NCI-H526 treated with DMSO at 0.1 percent for 48 hours (cell line): ENCODE data around the gene PHC1.
"Not testable (repeated sequence)": the region's sequence is repeated elsewhere in the genome, so short reads cannot be mapped to it uniquely, and the experiment has no call there.

Experiments used
- DNase-seq: peaks from one replicate; lab custom pipeline; 2025; lab: John Stamatoyannopoulos, UW

PHC1 gene

DNA sequence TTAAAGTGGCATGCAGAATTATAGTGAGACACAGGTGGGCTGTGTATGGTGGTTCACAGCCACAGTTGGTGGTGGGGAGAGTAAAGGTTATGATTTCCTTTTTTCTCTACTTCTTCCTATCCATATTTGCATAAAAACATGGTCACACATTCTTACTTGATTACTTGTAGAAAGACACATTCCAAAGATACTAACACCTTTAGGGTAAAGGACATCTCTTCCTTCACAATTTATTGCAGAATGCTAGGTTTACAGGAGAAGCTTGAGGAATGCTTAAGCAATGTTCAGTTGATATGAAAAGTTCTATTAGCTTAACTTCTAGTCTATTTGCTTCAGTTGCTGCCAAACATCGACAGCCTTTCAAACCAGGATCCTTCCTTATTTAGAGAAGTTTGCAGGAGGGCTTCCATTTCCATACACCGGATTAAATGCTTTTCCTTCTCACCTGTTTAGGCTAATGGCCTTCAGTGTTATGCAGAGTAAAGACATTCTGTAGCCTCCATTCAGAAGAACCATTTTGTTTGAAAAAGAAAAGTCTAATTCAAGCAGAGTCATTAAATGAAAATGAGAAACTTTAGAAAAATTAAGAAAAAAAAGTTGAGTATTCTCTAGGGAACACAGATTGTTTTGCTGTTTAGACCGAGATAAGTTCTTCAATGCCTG is 2.6 kb upstream of the PHC1 start:
- no peak for DNase-seq

DNA sequence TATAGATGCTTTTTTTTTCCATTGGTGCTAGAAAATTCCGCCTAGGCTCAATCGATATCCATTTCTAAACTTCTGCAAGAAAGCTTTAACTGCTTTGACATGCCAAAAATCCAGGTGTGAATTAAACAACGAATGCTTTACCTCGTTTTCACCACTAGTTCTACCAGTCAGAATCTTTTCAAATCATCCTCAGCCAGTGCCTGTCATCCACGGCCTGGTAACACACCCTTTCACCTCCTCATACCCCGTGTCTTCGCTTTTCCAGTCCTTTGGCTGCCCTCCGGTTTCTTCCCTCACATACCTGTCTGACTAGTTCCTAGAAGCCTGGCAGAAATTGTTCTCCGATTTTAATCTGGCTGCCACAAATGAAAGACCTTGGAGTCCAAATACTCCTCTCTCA is 1.4 kb upstream of the PHC1 start:
- DNase-seq, result peak; percentile 31

DNA sequence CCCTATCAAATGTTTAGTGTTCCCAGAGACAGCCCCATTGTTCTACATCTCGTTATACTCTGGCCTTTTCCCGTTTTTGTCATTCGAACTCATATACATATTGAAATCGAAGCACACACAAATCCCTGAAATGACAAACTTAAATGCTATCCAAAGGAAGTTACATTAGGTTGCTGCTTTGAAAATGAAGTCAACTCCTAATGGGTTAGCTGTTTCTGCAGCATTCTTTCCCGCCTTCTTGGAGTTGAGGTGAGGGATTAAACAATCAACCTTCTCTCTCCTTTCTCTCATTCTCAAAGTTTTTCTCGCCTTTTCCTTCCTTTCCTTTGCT is 642 bp upstream of the PHC1 start:
- peak; percentile 59 for DNase-seq

DNA sequence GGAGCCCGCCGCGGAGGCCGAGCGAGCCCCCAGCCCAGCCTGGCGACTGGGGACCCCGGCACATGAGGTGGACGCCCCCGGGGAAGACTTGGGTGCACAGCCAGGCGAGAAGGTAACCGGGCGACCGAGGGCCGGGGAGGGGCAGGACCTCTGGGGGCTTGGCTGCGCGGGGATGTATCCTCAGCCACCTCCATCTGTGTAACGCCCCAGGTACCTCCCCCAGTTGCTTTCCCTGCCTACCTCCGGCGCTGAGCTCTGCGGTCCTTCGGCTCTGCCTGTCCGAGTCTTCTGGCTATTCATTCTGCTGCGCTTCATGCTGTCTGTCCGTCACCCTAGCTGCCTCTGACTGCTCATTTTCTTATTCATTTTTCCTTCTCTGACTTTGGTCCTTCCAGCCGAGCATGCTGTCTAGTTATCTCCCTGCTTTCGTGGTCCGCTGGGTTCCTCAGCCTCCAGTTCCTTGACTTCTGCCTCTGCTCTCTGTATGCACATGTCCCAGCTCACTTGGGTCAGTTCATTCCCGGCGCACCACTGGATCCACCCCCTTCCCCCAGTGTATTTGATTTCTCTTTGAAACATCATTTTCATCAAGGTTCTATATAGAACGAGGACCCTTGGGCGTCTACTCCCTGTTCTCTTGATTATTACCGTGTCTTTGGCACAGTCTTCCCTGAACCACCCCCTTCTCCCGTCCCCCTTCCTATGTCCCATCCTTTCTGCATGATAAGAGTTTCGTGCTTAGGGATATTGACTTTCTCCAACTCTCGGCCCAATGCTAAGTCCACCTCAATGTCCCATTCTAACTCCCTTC is 612 bp downstream of the PHC1 start:
- DNase-seq, result peak; percentile 73

DNA sequence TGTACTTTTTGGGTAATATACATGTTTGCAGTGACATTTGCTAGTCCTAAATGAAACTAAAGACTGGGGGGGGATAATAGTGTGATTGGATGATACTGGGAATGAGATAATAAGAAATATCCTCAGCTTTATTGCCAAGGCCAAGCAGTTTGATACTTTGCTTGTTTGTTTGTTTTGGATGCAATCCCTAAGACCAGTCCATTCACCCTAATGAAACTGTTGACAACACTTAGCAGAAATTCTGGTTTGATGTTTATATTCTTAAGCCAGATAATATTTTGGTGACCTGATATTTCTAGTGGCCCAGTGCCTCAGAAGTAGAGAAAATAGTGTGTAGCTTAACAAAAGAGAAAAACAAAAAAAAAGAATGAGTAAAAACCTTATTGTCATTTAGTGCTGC is 1.8 kb downstream of the PHC1 start:
- DNase-seq, result no peak

DNA sequence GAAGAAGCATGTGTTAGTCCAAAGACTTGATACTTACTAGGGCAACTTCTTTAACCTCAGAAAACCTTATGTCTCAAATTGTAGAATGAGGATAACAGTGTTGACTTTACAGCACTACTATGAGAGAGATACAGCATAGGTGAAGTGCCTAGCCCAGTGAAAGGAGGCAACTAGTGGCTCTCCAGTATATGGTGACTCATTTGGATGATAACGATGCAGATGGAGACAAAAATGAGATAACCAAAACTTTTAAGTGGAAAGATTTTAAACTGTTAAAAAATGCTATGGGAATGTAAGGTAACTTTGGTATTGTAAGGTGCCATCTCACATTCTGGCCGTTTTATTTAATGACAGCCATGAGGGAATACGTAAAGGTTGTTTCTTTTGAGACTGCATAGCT is 2.7 kb downstream of the PHC1 start:
- no peak for DNase-seq

DNA sequence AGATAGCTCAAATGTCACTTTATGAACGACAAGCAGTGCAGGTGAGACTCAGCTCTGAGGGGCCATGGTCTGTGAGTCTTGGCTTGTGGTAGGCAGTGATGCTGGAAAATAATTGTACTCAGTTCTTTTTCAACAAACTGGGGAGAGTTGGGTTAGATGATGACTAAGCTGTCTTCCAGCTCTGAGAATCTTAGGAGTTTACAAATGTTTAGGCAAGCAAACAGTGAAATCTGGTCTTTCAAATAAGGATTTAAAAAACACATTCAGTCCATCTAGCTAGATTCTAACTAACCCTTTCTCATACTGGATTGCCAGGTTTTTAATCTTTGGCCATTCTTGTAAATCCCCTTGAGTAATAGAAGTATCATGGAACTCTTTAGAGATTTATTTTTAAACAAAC is 3.4 kb downstream of the PHC1 start:
- DNase-seq, result no peak

DNA sequence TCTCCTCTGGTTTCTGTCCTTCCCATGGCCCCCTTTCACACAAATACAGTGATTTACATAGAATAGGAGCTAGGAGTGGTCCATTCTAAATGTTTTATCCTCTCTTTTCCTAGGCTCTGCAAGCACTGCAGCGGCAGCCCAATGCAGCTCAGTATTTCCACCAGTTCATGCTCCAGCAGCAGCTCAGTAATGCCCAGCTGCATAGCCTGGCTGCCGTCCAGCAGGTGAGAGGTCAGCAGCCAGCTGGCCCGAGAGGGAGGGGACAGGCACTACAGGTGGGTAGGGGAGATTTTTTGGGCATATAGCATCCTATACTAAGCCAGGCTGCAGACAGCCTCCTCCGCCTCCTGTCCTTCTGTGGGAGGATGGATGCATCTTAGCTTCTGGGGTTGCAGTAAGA is 5.3 kb downstream of the PHC1 start:
- DNase-seq, result not testable (repeated sequence)

DNA sequence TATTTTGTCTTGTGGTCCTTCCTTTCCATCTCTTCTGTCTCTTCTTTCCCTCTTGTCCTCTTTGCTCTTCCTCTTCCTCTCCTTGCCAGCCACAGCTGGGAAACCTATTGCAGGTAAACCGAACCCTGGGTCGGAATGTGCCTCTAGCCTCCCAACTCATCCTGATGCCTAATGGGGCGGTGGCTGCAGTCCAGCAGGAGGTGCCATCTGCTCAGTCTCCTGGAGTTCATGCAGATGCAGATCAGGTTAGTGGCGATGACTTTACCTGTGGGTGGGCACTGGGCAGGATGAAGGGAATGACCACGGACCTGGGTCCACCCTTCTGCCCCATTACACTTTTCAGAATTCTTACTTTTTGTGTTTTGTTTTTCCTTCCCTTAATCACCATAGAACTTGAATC is 8.2 kb downstream of the PHC1 start:
- DNase-seq, result no peak

DNA sequence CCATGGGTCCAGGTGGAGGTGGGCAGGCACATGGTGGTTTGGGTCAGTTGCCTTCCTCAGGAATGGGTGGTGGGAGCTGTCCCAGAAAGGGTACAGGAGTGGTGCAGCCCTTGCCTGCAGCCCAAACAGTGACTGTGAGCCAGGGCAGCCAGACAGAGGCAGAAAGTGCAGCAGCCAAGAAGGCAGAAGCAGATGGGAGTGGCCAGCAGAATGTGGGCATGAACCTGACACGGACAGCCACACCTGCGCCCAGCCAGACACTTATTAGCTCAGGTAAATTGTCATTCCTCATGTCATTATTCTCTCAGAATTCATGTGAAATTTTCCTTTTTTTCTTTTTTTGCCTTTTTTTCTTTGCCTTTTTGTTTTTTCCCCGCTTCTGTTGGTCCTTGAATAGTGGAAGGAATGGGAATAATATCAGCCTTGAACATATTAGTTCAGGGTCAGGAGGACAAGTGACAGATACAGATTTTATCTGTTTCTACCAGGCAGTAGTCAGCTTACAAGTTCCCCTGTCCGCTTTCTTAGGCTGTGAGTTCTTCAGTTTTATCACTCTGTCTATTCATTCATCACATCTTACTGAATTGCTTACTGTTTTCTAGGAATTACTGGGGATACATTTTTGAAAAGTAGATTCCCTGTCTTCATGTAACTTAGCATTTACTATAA is 16.5 kb downstream of the PHC1 start:
- DNase-seq, result not testable (repeated sequence)

DNA sequence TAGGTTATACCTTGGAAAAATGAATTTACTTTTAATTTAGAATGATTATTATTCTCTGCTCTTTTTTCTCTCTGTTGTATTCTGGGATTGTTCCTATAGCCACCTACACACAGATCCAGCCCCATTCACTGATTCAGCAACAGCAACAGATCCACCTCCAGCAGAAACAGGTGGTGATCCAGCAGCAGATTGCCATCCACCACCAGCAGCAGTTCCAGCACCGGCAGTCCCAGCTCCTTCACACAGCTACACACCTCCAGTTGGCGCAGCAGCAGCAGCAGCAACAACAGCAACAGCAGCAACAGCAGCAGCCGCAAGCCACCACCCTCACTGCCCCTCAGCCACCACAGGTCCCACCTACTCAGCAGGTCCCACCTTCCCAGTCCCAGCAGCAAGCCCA is 18.2 kb downstream of the PHC1 start:
- DNase-seq, result not testable (repeated sequence)

DNA sequence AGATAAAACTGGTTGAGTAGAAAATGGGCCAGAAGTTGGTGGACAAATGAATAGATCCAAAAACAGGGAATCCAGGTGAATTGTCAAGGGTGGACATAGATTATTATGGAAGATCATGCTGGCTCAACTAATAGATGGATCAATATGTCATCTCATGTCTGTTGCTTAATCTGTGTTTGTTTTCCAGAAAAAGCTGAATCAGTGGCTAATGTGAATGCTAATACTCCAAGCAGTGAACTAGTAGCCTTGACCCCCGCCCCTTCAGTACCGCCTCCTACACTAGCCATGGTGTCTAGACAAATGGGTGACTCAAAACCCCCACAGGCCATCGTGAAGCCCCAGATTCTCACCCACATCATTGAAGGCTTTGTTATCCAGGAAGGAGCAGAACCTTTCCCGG is 19.8 kb downstream of the PHC1 start:
- DNase-seq, result not testable (repeated sequence)

DNA sequence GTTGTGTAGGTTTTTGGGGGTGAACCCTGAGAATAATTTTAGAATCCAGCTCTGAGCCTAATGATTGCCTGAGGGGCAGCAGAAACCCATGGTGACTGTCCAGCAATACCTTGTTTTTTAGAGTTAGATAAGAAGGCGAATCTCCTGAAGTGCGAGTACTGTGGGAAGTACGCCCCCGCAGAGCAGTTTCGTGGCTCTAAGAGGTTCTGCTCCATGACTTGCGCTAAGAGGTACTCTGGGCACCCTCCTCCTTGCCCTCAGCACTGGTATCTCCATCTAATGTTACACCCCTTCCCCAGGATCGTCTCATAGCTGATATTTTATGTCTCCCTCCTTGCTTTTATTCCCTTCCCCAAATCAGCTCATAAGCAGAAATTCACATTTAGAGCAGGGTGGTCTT is 22.4 kb downstream of the PHC1 start:
- DNase-seq, result no peak

DNA sequence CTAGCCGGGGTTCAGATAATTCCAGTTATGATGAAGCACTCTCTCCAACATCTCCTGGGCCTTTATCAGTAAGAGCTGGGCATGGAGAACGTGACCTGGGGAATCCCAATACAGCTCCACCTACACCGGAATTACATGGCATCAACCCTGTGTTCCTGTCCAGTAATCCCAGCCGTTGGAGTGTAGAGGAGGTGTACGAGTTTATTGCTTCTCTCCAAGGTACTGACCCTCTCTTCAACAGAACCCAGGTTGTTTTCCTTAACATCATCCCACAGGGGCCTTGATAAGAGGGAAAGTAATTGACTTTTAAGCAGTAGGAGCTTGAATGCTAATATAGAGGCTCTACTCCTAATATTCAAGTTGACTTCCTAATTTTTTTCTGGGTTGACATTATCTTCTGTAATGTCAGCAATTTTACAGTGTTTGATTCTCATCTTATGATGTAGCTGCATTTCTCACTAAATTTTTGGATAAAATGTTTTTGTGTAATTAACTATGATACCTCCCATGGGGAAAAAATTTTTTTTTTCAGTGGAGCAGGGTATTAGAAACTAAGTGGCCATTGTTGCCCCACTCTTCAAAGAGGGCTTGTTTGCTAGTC is 23.6 kb downstream of the PHC1 start:
- DNase-seq, result not testable (repeated sequence)

DNA sequence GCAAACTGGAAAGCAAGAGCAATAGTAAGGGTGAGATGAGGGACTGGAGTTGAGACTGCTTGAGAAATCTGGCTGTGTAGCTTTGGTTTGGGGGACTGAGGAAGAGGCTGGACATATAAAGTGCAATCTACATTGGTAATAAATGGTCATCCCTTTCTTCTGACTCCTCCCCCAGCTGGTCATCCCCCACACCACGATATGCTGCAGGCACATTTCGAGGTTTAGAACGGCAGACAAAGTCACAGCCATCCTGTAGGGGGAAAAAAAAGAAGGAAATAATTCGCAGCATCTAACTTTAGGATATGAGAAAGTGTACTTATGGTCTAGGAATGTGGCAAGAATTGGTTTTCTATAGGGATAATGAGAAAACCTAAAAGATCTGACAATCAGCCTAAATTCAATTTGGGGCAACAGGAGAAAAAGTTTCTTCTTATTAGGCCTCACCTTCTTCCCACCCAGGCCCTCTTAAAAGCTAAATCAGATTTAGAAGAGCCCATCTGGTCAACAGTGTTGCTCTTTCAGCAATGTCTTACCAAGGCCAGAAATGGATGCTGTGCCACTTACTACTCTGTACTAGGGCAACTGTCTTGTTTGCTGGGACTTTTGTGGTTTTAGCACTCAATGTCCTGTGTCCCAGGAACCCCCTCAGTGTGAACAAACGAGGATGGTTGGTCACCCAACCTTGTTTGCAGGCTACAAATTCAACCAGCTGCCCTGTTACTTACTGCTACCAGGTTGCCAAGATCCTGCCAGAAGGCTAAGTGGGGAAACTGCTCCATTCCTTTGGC is 27.6 kb downstream of the PHC1 start:
- no peak for DNase-seq

DNA sequence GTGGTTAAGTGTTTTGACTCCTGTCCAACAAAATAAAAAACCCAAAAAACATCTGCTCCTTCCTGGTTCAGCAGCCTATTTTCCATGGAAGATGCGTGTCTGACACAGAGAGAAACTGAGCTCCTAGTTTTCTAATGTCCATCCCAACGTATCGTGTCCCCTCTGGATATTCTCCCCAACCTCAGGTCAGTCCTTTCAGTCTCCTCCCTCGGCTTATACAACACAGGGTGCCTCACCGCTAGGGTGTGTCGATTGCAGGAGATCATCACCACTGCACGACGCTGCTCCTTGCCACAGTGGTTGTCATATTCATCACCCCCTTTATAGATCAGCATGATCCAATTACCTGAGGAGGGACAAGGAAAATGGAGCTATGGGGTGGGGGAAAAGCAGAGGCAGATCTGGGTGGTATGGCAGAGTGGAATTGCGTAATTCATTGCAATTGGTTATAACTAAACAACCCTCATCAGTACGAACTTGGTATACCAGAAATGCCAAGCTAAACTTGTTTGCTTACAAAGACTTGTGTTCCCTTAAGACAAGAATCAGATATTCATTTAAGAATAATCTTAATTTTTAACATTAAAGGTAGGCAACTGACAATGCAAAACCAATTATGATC is 29.4 kb downstream of the PHC1 start:
- DNase-seq, result no peak

DNA sequence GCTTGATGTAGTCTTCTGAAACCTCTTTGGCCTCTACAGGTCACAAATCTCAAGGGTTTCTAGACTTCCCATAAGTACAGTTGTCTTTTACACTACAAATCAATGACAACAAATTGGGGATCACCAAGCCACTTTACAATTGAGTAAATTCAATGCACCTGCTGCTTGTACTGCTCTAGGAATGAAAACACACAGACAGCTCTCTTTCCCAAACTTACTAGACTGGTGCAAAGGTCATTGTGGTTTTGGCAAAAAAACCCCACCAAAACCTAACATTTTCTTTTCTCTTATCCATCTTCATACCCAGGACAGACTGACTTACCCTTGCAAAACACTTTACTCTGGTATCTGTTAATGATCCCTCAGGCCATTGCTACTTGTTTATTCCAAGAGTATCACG is 32.4 kb downstream of the PHC1 start:
- DNase-seq, result no peak

DNA sequence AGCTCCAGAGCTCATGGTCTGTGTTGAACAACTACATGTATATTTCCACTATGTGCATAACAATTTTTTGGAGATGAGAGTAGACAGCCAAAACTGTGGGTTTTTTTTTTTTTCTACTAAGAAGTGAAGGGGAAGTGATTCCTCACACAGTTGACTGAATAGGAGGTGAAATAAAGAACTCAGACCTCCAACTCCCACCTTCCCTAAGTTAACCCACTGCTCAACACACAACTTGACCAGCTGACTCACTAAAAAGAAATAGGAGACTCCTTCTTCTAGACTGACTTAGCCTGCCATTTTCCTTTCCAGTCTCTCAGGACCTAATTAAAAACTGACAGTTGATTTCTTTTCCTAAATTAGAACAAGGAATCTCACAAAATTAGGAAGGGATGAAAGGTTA is 33.4 kb downstream of the PHC1 start:
- DNase-seq, result no peak

DNA sequence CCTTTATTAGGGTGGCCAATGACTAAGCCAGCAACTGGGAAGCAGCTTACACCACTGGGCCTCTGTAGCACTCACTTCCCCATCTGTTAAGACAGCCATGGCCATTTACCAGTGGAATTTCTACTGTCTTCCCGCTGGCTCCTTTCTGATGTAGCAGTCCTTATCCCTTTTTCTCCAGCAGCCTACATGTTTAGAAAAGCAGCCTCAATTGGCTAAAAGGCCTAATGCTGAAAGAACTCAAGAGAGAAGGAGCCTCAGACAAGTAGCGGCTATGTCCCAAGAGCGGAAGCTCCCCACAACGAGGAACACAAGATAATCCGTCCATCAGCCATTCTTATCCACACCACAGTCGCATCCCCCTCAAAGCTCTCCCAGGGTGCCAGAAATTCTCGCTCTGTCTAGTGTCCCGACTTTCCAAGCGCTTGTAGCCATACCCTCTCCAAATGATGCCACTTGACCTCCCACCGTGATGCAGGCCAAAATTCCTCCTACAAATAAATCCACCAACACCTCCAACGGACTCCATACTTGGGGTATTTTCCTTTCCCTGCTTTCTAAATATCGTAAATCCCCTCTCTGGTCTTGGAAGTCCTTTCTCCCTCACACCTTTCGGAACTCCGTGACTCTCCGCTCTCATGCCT is 34.5 kb downstream of the PHC1 start:
- DNase-seq, result no peak

DNA sequence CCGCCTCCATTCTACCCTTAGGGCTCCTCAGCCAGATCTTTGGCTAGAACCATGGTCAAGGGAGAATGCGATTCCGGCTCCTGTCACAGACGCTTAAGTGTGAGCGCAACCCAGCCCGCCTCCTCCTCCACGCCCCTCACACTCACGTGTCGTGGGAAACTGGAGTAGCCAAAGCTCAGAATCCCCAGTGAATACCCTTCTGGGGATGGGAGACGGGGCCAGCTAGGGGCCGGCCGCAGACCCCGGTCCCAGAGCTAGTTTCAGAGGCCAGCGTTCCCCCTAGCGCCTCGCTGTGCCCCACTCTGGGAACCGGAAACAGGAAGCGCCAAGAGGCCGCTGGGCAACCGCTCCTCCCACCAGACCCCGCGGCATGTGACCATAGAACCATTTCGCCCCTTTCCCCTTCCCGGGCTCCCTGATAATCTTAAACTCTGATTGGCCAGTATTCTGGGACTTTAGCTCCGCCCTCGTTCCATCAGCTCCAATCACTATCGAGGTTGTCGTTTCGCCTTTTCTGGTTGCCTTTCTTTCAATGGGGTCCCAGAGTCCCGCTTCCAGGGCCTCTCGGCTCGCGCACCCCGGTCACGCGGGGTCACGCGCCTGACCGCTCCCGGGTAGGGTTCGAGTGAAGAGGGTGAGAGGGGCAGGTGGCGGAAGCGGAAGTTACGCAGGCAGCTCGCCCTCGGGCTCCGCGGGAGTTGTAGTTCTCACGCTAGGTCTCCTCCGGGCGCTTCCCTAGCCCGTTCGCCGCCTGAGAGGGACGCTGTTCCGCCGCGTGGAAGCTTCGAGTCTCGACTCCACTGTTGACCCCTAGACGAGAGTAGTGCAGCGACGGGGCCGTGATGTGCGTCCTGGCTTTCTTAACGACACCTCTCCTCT is 35.3 kb downstream of the PHC1 start, which contains the start of gene M6PR:
Gene M6PR (minus strand): TSS at position 304 of the 879 bp plus-strand sequence. CDS start 3,241 bp downstream, outside the sequence.
- peak; percentile 97 for DNase-seq
